Hypothalamus (tissue), 51 donors: Measurements from ENCODE around the gene OR5AK2.
"Not testable (repeated sequence)": the region's sequence is repeated elsewhere in the genome, so short reads cannot be mapped to it uniquely, and the experiment has no call there.

ENCODE experiments used
- DNase-seq, 51 donors: peaks; one replicate each; lab custom pipeline; 2025; lab: John Stamatoyannopoulos, UW

The OR5AK2 gene

GRCh38 chr11:56988614-56989013 is at the start of gene OR5AK2:
Gene OR5AK2, plus strand, starts transcription at chr11:56988914. Its CDS starts 0 bp downstream, at chr11:56988914.
- no peak for DNase-seq

GRCh38 chr11:56945526-56945925 is 43.2 kb upstream of the OR5AK2 start:
- not testable (repeated sequence) for DNase-seq

- DNase-seq = no peak
These were observed 39.7 kb upstream of the OR5AK2 start for GRCh38 chr11:56948991-56949515.

GRCh38 chr11:56950510-56950909 is 38.2 kb upstream of the OR5AK2 start:
- DNase-seq = no peak

GRCh38 chr11:56953907-56954306 is 34.8 kb upstream of the OR5AK2 start:
- DNase-seq = not testable (repeated sequence)

DNA sequence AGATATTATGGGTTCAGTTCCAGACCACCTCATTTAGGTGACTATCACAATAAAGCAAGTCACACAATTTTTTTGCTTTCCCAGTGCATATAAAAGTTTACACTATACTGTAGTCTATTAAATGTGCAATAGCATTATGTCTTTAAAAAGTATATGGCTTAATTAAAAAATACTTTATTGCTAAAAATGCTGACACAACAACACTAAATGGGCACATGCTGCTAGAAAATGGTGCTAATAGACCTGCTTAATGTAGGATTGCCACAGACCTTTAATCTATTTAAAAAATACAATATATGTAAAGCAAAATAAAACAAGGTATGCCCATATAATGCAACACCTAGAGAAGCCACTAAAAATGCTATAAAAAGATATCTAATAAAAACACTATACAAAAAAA is 27.1 kb upstream of the OR5AK2 start:
- no peak for DNase-seq

DNA sequence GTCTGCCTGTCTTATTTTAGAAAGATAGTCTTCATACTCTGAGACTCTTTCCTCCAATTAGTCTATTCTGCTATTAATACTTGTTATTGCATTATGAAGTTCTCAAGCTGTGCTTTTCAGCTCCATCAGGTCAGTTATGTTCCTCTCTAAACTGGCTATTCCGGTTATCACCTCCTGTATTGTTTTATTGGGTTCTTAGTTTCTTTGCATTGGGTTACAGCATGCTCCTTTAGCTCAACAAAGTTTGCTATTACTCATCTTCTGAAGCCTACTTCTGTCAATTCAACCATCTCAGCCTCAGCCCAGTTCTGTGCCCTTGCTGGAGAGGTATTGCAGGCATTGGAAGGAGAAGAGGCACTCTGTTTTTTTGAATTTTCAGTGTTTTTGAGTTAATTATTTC is 21.0 kb upstream of the OR5AK2 start:
- no peak for DNase-seq

DNA sequence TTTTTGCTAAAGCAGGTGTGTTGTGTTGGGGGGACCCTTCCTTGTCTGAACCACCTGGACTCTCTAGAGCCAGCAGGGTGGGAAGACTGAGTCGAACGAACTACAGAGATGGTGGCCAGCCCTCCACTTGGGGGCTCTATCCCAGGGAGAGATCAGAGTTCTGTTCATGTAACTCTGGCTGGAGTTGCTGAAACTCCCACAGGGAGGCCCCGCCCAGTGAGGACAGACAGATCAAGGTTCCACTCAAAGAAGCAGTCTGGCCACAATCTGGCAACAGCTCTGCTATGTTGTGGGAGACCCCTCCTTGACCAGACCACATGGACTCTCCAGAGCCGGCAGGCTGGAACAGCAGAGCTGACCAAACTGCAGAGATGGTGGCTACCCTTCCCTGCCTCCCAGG is 20.2 kb upstream of the OR5AK2 start:
- no peak for DNase-seq

GRCh38 chr11:56977314-56977713 is 11.4 kb upstream of the OR5AK2 start:
- DNase-seq = no peak

DNA sequence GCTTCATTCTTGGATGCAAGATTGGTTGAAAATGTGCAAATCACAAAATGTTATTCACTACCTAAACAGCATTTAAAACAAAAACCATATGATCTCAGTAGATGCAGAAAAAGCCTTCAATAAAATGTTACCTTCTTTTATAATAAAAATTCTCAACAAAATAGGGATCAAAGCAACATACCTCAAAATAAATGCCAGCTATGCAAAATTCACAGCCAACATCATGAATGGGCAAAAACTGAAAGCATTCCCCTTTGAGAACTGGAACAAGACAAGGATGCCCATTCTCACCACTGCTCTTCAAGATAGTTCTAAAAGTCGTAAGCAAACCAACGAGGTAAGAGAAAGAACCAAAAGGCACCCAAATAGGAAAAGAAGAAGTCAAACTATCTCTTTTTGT is 2.0 kb downstream of the OR5AK2 start:
- DNase-seq = no peak

GRCh38 chr11:56994532-56994931 is 5.8 kb downstream of the OR5AK2 start:
- no peak for DNase-seq

DNA sequence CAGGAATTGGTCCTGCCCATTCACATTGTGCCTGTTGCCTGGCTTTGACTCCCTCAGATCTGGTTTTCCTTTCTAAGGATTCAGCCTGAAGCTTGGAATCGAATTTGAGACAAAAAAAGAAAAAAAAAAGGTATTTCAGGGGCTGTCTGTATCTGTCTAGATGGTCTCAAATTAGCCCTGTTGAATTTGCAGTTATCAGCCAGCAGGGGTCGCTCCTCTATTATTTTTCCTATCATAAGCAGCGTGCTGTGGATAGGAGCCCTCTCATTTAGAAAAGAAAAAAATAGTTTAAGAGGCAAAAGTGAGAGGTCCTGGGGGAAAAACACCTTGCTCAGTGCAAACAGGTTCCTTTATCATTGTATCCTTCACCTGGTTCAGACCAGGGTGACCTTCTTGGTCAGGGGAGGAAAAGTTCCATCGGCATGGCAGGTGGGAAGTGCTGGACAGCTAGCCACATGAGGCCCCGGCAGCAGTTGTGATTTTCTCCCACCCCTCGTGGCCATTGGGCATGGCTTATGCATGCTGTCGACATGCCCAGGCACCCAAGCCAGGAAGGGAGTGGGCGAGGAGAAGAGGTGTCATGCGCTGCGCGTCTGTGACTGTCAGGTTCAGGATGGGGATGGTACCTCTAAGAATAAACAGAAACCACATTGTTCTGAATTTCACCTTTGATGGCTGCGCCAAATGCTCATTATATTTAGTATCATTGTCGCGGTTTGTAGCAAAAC is 13.1 kb downstream of the OR5AK2 start:
- DNase-seq = no peak

DNA sequence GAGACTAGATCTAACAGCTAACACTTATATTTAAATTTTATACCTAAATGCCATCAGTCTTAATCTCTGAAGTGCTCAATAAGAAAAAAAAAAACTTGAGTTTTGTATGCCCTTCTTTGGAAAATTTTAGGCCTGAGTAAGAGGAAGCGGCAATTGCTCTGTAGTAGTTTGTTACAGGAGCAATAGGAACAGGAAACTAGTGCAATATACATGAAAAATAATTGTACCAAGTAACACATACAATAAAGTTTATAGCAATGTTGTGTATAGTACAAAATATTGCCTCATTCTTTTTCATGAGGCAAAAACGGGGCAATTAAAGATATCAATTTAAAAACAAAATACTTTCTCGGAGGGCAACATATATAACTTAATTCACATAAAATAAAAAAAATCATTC is 19.7 kb downstream of the OR5AK2 start:
- DNase-seq = no peak

DNA sequence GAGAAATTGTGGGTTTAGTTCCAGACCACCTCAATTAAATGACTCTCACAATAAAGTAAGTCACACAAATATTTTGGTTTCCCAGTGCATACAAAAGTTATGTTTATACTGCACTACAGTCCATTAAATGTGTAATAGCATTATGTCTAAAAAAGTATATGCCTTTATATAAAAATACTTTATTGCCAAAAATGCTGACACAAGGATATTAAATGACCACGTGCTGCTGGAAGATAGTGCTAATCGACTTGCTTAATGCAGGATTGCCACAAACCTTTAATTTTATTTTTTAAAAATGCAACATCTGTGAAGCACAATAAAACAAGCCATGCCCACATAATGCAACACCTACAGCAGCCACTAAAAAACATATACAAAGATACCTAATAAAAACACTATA is 27.0 kb downstream of the OR5AK2 start:
- DNase-seq = no peak

GRCh38 chr11:57031556-57031955 is 42.8 kb downstream of the OR5AK2 start:
- DNase-seq = no peak
